Smooth muscle cell (in vitro differentiated cells): Measurements from ENCODE around the gene ABTB1. TPM values are rescaled to one million over a fixed set of nuclear protein-coding genes. Genes with fewer than 3 reads are reported as not detected.
A peak's percentile ranks its signal among the peaks of the same experiment; 100 is the strongest.
"Not testable (repeated sequence)": the region's sequence is repeated elsewhere in the genome, so short reads cannot be mapped to it uniquely, and the experiment has no call there.

Experiments used
- DNase-seq: peaks from one replicate; lab custom pipeline; 2025; ENCODE audit not compliant: unreplicated experiment; lab: John Stamatoyannopoulos, UW
- H2AFZ ChIP-seq: fragments of 200-600 bp; sonication (generic); 2 replicates; pipeline ENCODE4 v1.6.0; 2016; ENCODE audit warnings: antibody characterized with exemption, low read depth, mild to moderate bottlenecking
- H3F3A ChIP-seq: fragments of 200-600 bp; sonication (generic); 2 replicates; pipeline ENCODE4 v1.6.0; 2017; ENCODE audit warnings: antibody characterized with exemption, low read depth
- H3K27ac ChIP-seq: fragments of 200-600 bp; sonication (generic); 2 replicates; pipeline ENCODE4 v1.5.1; 2016; ENCODE audit warnings: low read depth, mild to moderate bottlenecking
- H3K27me3 ChIP-seq: fragments of 200-600 bp; sonication (generic); 2 replicates; pipeline ENCODE4 v1.6.1; 2016; ENCODE audit warnings: low read depth, mild to moderate bottlenecking
- H3K36me3 ChIP-seq: fragments of 200-600 bp; sonication (generic); 2 replicates; pipeline ENCODE4 v1.5.1; 2016; ENCODE audit warnings: low read depth
- H3K4me1 ChIP-seq: fragments of 200-600 bp; sonication (generic); 2 replicates; pipeline ENCODE4 v1.5.1; 2016; ENCODE audit warnings: low read depth
- H3K4me2 ChIP-seq: fragments of 200-600 bp; sonication (generic); 2 replicates; pipeline ENCODE4 v1.6.0; 2016; ENCODE audit warnings: mild to moderate bottlenecking
- H3K4me3 ChIP-seq: fragments of 200-600 bp; sonication (generic); 2 replicates; pipeline ENCODE4 v1.5.1; 2016; ENCODE audit warnings: mild to moderate bottlenecking
- H3K79me2 ChIP-seq: fragments of 200-600 bp; sonication (generic); 2 replicates; pipeline ENCODE4 v1.6.0; 2016; ENCODE audit warnings: low read depth, mild to moderate bottlenecking
- H3K9ac ChIP-seq: fragments of 200-600 bp; sonication (generic); 2 replicates; pipeline ENCODE4 v1.6.0; 2016; ENCODE audit warnings: low read depth
- H3K9me3 ChIP-seq: fragments of 200-600 bp; sonication (generic); replicated peaks from 2 replicates; pipeline ENCODE4 v1.5.1; 2016; ENCODE audit warnings: low read depth
- H4K20me1 ChIP-seq: fragments of 200-600 bp; sonication (generic); 2 replicates; pipeline ENCODE4 v1.6.0; 2016; ENCODE audit warnings: low read depth
- CTCF ChIP-seq: fragments of 200-600 bp; sonication (generic); IDR thresholded peaks from 2 replicates; pipeline ENCODE4 v1.5.1; 2017; ENCODE audit warnings: borderline replicate concordance, mild to moderate bottlenecking, antibody characterized with exemption; ENCODE audit not compliant: insufficient read depth, poor library complexity, severe bottlenecking
- WGBS: methylation state at CpG from one replicate; pipeline ENCODE4 v1.1.7; 2016; ENCODE audit warnings: low lambda C conversion rate; 5-methylcytosine and 5-hydroxymethylcytosine counted together
- polyA plus RNA-seq: library from polyadenylated mRNA; unstranded; fragments of >200 nt; fragmentation: Nextera tagmentation; extraction: Ambion mirVana; gene quantifications from 2 replicates; pipeline ENCODE4 v1.2.1, GENCODE V29; 2016
- total RNA-seq: library from RNA; depleted of rRNA; stranded (reverse); fragments of >200 nt; gene quantifications from 2 replicates; pipeline ENCODE4 v1.2.3, GENCODE V29; 2014

ABTB1 gene
- total and polyA plus RNA-seq, 2 experiments from 2014 or later, result 2.8 to 17.9 TPM

- 91% methylated on average over 21 of the region's 21 CpGs for WGBS
- H4K20me1 ChIP-seq, result no peaks in the 10 kb centered on the region
- no peaks in the 10 kb centered on the region for H3K4me1 ChIP-seq
- no peaks in the 10 kb centered on the region for H3K9me3 ChIP-seq
- no peak overlapping the region for H2AFZ ChIP-seq
- DNase-seq, result no peak
- no peak overlapping the region for H3K4me3 ChIP-seq
- no peak overlapping the region for H3K9ac ChIP-seq
- H3K79me2 ChIP-seq, result no peaks in the 10 kb centered on the region
- H3F3A ChIP-seq, result no peaks in the 10 kb centered on the region
- H3K36me3 ChIP-seq, result no peaks in the 10 kb centered on the region
- no peak overlapping the region for H3K4me2 ChIP-seq
- no peak overlapping the region for H3K27ac ChIP-seq
- H3K27me3 ChIP-seq, result no peaks in the 10 kb centered on the region
- TF ChIP-seq CTCF, result peak; percentile 17
Observed at GRCh38 chr3:127679534-127680145, 6.9 kb downstream of the ABTB1 start.

- no peak for DNase-seq
- WGBS, result 97% methylated on average over 20 of the region's 21 CpGs
Observed at GRCh38 chr3:127680146-127680661, 7.5 kb downstream of the ABTB1 start.

GRCh38 chr3:127680798-127681221, 8.1 kb downstream of the ABTB1 start:
- Histone ChIP-seq H3K4me1 (no peaks in the 10 kb centered on the region), H3K27me3 (no peaks in the 10 kb centered on the region), H3F3A (no peaks in the 10 kb centered on the region), H3K9ac (no peak overlapping the region), H2AFZ (no peak overlapping the region), H3K4me2 (no peak overlapping the region), H3K79me2 (no peaks in the 10 kb centered on the region), H4K20me1 (no peaks in the 10 kb centered on the region), H3K36me3 (no peaks in the 10 kb centered on the region), H3K27ac (no peak overlapping the region), H3K4me3 (no peak overlapping the region), H3K9me3 (no peaks in the 10 kb centered on the region)
- no peak for TF ChIP-seq CTCF
- no peak for DNase-seq
- WGBS, result 90% methylated on average over 1 of the region's 1 CpG

More at GRCh38 chr3:127680146-127680661, 7.5 kb downstream of the ABTB1 start:
- no peak overlapping the region for H3K9ac ChIP-seq
- H2AFZ ChIP-seq, result no peak overlapping the region
- H3K4me2 ChIP-seq, result no peak overlapping the region
- no peak overlapping the region for H3K27ac ChIP-seq
- H3K9me3 ChIP-seq, result no peaks in the 10 kb centered on the region
- no peaks in the 10 kb centered on the region for H3F3A ChIP-seq
- TF ChIP-seq CTCF, result no peak
- no peaks in the 10 kb centered on the region for H3K4me1 ChIP-seq
- H4K20me1 ChIP-seq, result no peaks in the 10 kb centered on the region
- no peaks in the 10 kb centered on the region for H3K27me3 ChIP-seq
- H3K4me3 ChIP-seq, result no peak overlapping the region
- no peaks in the 10 kb centered on the region for H3K36me3 ChIP-seq
- no peaks in the 10 kb centered on the region for H3K79me2 ChIP-seq

GRCh38 chr3:127682175-127682554, 9.4 kb downstream of the ABTB1 start:
- not testable (repeated sequence) for H3K79me2 ChIP-seq, DNase-seq, H3K27me3 ChIP-seq

More at GRCh38 chr3:127682175-127682554, 9.4 kb downstream of the ABTB1 start:
- not testable (repeated sequence) for H3K4me2 ChIP-seq, H3F3A ChIP-seq, H3K4me3 ChIP-seq, H2AFZ ChIP-seq, H4K20me1 ChIP-seq, H3K9me3 ChIP-seq, H3K4me1 ChIP-seq, H3K9ac ChIP-seq, H3K27ac ChIP-seq, H3K36me3 ChIP-seq
- WGBS, result 95% methylated on average over 6 of the region's 6 CpGs
